NCI-H345 (cell line): ENCODE measurements around the gene CASR.

Experiments
- DNase-seq: peaks from one replicate; lab custom pipeline; 2025; lab: John Stamatoyannopoulos, UW

Gene CASR

DNA sequence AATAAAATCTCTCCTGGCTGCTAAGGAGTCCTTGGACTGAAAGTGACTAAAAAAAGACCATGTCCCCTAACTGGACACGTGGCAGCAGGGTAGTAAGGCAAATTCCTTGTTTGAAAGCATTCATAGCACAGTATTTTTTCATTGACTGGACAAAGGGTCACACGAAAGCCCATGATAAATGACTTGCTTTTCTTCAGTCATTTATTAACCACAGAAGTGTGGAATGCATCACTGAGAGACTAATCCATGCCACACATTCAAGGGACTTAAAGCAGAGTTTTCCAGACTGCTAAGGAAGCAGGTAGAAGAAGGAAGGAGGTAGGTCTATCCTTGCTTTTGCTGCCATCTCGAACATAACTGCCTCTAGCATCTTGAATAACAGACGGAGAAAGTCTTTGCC, 31.2 kb downstream of the CASR start:
- DNase-seq = no peak

GRCh38 chr3:122215592-122216298, 32.3 kb downstream of the CASR start:
- no peak for DNase-seq

- DNase-seq = peak; percentile 51
Measured at GRCh38 chr3:122217901-122218300, 34.4 kb downstream of the CASR start.

DNA sequence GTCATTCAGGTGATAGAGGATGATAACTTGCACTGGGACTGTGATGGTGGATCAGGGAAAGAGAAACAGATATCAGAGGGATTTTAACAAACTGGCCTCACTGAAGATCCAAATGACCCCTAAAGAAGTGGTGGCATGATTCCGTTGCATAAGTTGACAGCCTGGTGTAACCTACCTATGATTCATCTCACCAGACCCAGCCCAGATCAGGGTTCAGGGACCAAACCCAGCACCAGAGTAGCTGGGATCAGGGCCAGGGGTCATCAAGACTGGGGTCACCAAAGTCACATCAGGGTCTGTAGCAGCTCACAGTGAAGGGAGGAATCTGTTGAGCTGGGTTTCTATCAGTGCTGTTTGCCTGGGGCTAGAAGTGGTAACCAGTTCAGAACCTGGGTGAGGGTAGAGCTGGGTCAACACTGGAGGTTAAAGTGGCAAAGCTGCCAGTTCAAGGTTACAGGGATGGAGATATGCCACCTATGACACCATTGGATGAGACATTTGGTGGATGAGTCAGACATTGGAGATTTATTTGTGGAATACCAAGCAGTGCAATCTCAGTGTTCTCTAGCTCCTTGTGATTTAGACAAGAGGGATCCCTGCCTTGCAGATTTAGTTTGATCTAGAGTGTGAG, 35.9 kb downstream of the CASR start:
- DNase-seq = no peak

- DNase-seq = no peak
Measured at GRCh38 chr3:122227036-122227781, 43.7 kb downstream of the CASR start.

- DNase-seq = no peak
Measured at GRCh38 chr3:122230174-122230573, 46.7 kb downstream of the CASR start.

GRCh38 chr3:122231465-122232157, 48.1 kb downstream of the CASR start:
- DNase-seq = no peak

GRCh38 chr3:122232485-122232884, 49.0 kb downstream of the CASR start:
- DNase-seq = no peak

DNA sequence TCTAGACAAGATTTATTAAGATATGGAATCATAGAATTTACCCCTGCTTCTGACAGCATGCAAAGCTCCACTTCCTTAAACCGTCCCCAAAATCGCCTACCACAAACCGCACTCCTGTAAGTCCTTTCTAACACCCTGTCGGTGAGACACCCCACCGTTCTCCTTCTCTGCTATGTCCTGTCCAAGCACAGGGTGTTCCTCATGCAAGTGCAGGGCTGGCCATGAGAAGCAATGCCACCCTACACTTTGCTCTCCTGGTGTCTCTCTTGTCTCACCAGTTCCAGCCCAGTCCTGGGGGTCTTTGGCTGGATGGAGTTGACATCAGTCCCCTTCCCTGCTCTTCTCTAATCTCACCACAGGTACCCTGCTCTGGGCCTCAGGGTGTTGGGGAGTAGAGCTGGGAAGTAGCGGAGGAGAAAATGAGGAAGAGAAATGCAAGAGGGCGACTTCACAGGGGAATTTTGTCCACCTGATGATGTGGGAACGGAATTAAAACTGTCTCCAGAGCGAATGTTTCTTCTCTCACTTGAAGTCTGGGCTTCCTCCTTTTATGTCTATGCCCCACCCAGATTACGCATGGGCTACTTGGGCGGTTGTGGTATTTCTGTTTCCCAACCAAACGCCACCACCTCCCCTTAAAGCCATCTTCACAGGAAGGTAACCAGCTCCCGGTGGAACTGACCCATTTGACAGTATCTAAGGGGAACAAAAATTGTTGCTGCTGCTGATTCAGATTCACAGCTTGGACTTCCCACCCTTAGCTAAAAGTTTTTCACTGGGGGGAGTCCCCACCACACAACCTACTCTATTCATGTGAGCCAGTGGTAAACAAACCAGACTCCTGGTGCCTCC, 49.9 kb downstream of the CASR start:
- DNase-seq = no peak

GRCh38 chr3:122234117-122234516, 50.6 kb downstream of the CASR start:
- DNase-seq = no peak

DNA sequence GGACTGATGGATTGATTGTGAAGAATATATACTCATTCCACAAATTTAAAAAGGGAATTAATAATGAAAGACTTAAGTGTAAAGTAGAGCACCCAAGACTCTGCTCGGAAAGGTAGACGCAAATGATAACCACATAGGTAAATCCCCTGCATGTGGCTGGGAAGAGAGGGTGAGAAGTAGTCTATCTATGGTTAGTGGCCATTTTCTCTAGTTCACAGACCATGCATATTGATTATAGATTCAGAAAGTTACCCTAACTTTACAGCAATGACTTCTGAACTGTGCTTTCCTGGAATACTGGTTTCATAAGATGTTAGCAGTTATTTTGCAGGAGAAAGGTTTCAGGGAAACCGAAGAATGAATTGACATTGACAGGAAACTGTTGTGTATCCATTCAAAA, 51.7 kb downstream of the CASR start:
- DNase-seq = no peak

- no peak for DNase-seq
Measured at GRCh38 chr3:122239112-122239511, 55.6 kb downstream of the CASR start.

DNA sequence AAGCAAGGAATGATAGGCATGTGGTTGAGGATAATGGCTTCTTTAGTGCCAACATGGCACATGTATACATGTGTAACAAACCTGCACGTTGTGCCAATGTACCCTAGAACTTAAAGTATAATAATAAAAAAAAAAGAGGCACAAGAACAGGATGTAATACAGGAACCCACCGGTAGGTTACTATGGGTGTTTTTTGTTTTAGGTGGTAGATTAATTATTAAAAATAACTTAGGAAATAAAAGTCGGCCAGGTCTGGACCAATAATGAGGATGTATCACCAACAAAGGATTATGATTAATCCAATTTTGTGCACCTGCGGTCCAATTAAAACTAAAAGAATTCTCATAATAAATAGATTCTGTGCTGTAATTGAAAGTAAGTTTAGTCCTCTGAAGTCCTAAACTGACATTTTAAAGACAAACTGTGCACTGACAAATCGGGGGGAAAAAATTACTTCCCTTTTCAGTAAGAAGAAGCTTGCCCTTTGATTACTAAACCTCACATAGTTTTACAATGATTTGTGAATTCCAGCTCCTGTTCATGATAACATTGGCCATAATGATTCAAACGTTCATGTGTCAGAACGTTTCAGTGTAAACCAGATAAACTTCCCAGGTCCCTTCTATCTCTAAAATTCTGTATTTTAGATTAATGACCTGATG, 62.2 kb downstream of the CASR start:
- DNase-seq = no peak

GRCh38 chr3:122246199-122246598, 62.7 kb downstream of the CASR start:
- no peak for DNase-seq

- no peak for DNase-seq
Measured at GRCh38 chr3:122247087-122247824, 63.8 kb downstream of the CASR start.

DNA sequence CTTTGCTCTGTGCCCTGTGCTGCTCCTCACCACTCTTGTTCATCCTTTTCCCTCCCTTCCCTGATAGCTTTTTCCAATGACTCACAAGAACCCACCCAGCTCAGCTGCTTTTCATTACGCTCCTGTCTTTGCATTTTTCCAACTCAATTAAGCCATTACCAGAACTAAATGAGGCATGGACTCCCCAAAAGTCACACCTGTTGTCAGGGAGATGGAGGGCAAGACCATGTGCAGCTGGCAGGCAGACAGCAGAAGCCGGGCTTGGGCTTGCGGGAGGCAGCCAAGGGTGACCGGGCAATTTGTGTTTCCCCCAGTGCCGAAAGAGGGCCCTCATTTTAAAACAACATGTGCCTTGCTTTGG, 64.3 kb downstream of the CASR start:
- peak; percentile 65 for DNase-seq

GRCh38 chr3:122251428-122251827, 68.0 kb downstream of the CASR start:
- DNase-seq = no peak

- no peak for DNase-seq
Measured at GRCh38 chr3:122253581-122253980, 70.1 kb downstream of the CASR start.

DNA sequence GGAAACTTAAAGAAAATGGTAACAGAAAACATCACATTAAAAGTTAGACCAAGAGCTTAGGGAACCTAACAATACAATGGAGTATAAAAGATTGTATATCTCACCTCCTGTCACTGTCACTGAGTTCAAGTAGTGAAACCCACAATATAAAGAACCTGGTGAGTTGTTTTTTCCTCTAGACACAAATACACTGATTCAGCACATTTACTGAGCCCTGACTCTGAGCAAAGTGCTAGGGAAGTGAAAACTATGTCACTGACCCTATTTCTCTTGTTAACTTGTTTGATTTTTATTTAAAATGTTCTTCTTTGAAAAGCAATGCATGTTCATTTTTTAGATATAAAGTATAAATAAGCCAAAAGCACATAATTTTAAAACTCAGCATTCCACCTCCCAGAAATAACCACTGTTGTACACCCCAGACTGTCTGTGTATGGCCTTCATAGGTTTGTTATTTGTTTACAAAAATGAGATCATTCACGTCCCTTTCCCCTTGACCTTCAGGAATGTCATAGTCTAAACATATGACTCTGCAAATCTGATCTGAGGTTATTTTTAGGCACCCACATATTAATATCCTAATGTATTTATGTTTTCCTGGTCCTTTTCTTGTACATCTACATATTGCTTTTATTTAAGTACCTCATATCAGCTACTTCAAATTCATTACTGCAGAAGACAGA, 72.4 kb downstream of the CASR start:
- DNase-seq = no peak
